H1 (cell line): ENCODE results near the gene RPS6KA6. TPM values are rescaled to one million over a fixed set of nuclear protein-coding genes. Genes with fewer than 3 reads are reported as not detected.

Source experiments
- CTCF ChIA-PET: fragments of 300-600 bp; sonication (Branson Sonifier 250); formaldehyde crosslinking; loops from one replicate; lab custom pipeline; 2021; ENCODE audit not compliant: partially characterized antibody; lab: Charles Lee
- POLR2A ChIA-PET: fragments of 300-600 bp; sonication (Branson Sonifier 250); formaldehyde crosslinking; loops from one replicate; lab custom pipeline; 2021; ENCODE audit warnings: inconsistent platforms; ENCODE audit not compliant: partially characterized antibody; lab: Charles Lee
- DNase-seq, 2 experiments: peaks; one replicate each; pipeline versions ENCODE4 v3.0.0 to v3.0.0-alpha.2; 2010 to 2022; ENCODE audit warnings: low spot score in 2 of 2, low read depth in 1 of 2, mixed read lengths in 1 of 2
- FAIRE-seq: peaks from 2 replicates; lab custom pipeline; 2011; peaks lifted over from hg19 to GRCh38; lab: Jason Lieb, UNC
- H2AFZ ChIP-seq: 2 replicates; pipeline ENCODE4 v1.8.1; 2012; ENCODE audit warnings: low read length, inconsistent platforms
- H2AK5ac ChIP-seq: 2 replicates; pipeline ENCODE4 v1.6.1; 2013; ENCODE audit warnings: low read depth, low read length
- H2BK120ac ChIP-seq: replicated peaks from 2 replicates; pipeline ENCODE3; 2013; ENCODE audit warnings: low read depth, low read length, inconsistent platforms
- H2BK12ac ChIP-seq: 2 replicates; pipeline ENCODE4 v1.6.1; 2013; ENCODE audit warnings: low read depth, low read length
- H2BK15ac ChIP-seq: 2 replicates; pipeline ENCODE4 v1.6.1; 2013; ENCODE audit warnings: low read length
- H2BK20ac ChIP-seq: 2 replicates; pipeline ENCODE4 v1.6.1; 2013; ENCODE audit warnings: low read length
- H2BK5ac ChIP-seq: 2 replicates; pipeline ENCODE4 v1.6.1; 2013; ENCODE audit warnings: low read depth, low read length
- H3K14ac ChIP-seq: 2 replicates; pipeline ENCODE4 v1.6.1; 2013; ENCODE audit warnings: inconsistent platforms; ENCODE audit not compliant: insufficient read length
- H3K18ac ChIP-seq: 2 replicates; pipeline ENCODE4 v1.6.1; 2013; ENCODE audit warnings: low read length; ENCODE audit errors: extremely low read depth
- H3K23ac ChIP-seq: 2 replicates; pipeline ENCODE4 v1.6.1; 2013; ENCODE audit warnings: inconsistent platforms; ENCODE audit not compliant: insufficient read length
- H3K23me2 ChIP-seq: 2 replicates; pipeline ENCODE4 v1.6.1; 2013; ENCODE audit warnings: low read depth, low read length
- H3K27ac ChIP-seq: 2 replicates; pipeline ENCODE4 v1.6.1; 2011; ENCODE audit warnings: low read depth, low read length, inconsistent platforms
- H3K27me3 ChIP-seq, 4 experiments: replicated peaks in 1 of 4; 1 replicate in 1 of 4; 2 replicates in 3 of 4; pipeline versions ENCODE4 v1.6.1 to v1.8.1; 2011 to 2013; ENCODE audit warnings: low read length in 3 of 4, mild to moderate bottlenecking in 3 of 4, inconsistent platforms in 2 of 4, mixed read lengths in 2 of 4, moderate library complexity in 1 of 4; ENCODE audit not compliant: control insufficient read depth in 3 of 4, insufficient read depth in 3 of 4; ENCODE audit errors: extremely low read depth in 1 of 4
- H3K36me3 ChIP-seq, 4 experiments: 2 replicates each; pipeline versions ENCODE4 v1.6.1 to v1.8.1; 2011 to 2013; ENCODE audit warnings: mild to moderate bottlenecking in 4 of 4, low read length in 3 of 4, moderate library complexity in 2 of 4, control low read depth in 1 of 4, inconsistent platforms in 1 of 4; ENCODE audit not compliant: insufficient read depth in 4 of 4, control insufficient read depth in 2 of 4
- H3K4ac ChIP-seq: replicated peaks from 2 replicates; pipeline ENCODE3; 2013; ENCODE audit warnings: low read length, low read depth, mixed read lengths, inconsistent platforms; ENCODE audit not compliant: insufficient read length
- H3K4me1 ChIP-seq, 4 experiments: replicated peaks in 1 of 4; 1 replicate in 1 of 4; 2 replicates in 3 of 4; pipeline versions ENCODE4 v1.6.1 to v1.8.1; 2011 to 2013; ENCODE audit warnings: low read length in 3 of 4, inconsistent platforms in 2 of 4, mixed read lengths in 1 of 4; ENCODE audit not compliant: insufficient read depth in 4 of 4, control insufficient read depth in 3 of 4
- H3K4me2 ChIP-seq, 2 experiments: 2 replicates each; pipeline versions ENCODE4 v1.6.1 to v1.8.1; 2011 to 2013; ENCODE audit warnings: low read depth in 2 of 2, low read length in 2 of 2, control low read depth in 1 of 2, inconsistent platforms in 1 of 2, mild to moderate bottlenecking in 1 of 2; ENCODE audit not compliant: insufficient read depth in 1 of 2
- H3K4me3 ChIP-seq, 4 experiments: fragments of 200-600, 300-600 bp in 1 of 4; sonication (generic), shearing (Covaris generic), sonication (Bioruptor Twin) in 1 of 4; 2 replicates each; pipeline versions ENCODE4 v1.5.1 to v1.8.1; 2011 to 2016; ENCODE audit warnings: low read length in 4 of 4, low read depth in 3 of 4, control low read depth in 2 of 4, inconsistent platforms in 2 of 4, mild to moderate bottlenecking in 2 of 4, mixed read lengths in 1 of 4, moderate library complexity in 1 of 4; ENCODE audit not compliant: insufficient read depth in 2 of 4; ENCODE audit errors: extremely low read depth in 1 of 4
- H3K56ac ChIP-seq: replicated peaks from 2 replicates; pipeline ENCODE3; 2013; ENCODE audit warnings: low read depth, mild to moderate bottlenecking, mixed read lengths, low read length, inconsistent platforms; ENCODE audit not compliant: insufficient read length
- H3K79me1 ChIP-seq: 2 replicates; pipeline ENCODE4 v1.6.1; 2013; ENCODE audit warnings: low read depth, low read length, control low read depth
- H3K79me2 ChIP-seq, 2 experiments: 2 replicates each; pipeline versions ENCODE4 v1.6.1 to v1.8.1; 2012 to 2013; ENCODE audit warnings: low read length in 2 of 2, mild to moderate bottlenecking in 2 of 2, inconsistent platforms in 1 of 2; ENCODE audit not compliant: insufficient read depth in 2 of 2, control insufficient read depth in 1 of 2
- H3K9ac ChIP-seq, 4 experiments: replicated peaks in 1 of 4; 1 replicate in 1 of 4; 2 replicates in 3 of 4; pipeline versions ENCODE4 v1.6.1 to v1.8.1; 2011 to 2013; ENCODE audit warnings: low read depth in 3 of 4, low read length in 3 of 4, control low read depth in 2 of 4, mild to moderate bottlenecking in 2 of 4, moderate library complexity in 2 of 4, inconsistent platforms in 1 of 4; ENCODE audit errors: extremely low read depth in 1 of 4
- H3K9me3 ChIP-seq, 2 experiments: 2 replicates each; pipeline versions ENCODE4 v1.6.1 to v1.8.1; 2012 to 2013; ENCODE audit warnings: mild to moderate bottlenecking in 2 of 2, moderate library complexity in 2 of 2, control low read depth in 1 of 2, inconsistent platforms in 1 of 2, low read depth in 1 of 2, low read length in 1 of 2, mixed read lengths in 1 of 2; ENCODE audit not compliant: insufficient read depth in 2 of 2
- H4K20me1 ChIP-seq, 2 experiments: replicated peaks in 1 of 2; 2 replicates each; pipeline versions ENCODE3 to v1.8.1; 2011 to 2013; ENCODE audit warnings: inconsistent platforms in 2 of 2, low read length in 2 of 2, mild to moderate bottlenecking in 1 of 2; ENCODE audit not compliant: insufficient read depth in 2 of 2, control insufficient read depth in 1 of 2
- H4K5ac ChIP-seq: 2 replicates; pipeline ENCODE4 v1.6.1; 2013; ENCODE audit warnings: low read length, low read depth, mixed read lengths, inconsistent platforms; ENCODE audit not compliant: insufficient read length
- H4K8ac ChIP-seq: 2 replicates; pipeline ENCODE4 v1.8.0; 2013; ENCODE audit warnings: mild to moderate bottlenecking, moderate library complexity, low read length, inconsistent platforms; ENCODE audit not compliant: insufficient read depth; ENCODE audit errors: extremely low read depth
- H4K91ac ChIP-seq: replicated peaks from 2 replicates; pipeline ENCODE3; 2013; ENCODE audit warnings: low read length, mixed read lengths, inconsistent platforms; ENCODE audit not compliant: insufficient read length
- CTCF ChIP-seq, 3 experiments: IDR thresholded peaks; 1 replicate in 2 of 3; 2 replicates in 1 of 3; pipeline versions ENCODE4 v1.5.1 to v1.6.1; 2011; ENCODE audit warnings: low read length in 3 of 3, mild to moderate bottlenecking in 3 of 3, inconsistent platforms in 2 of 3, low read depth in 1 of 3, moderate library complexity in 1 of 3; ENCODE audit not compliant: insufficient read depth in 1 of 3; ENCODE audit errors: control extremely low read depth in 1 of 3
- EP300 ChIP-seq, 2 experiments: IDR thresholded peaks; 1 replicate in 1 of 2; 2 replicates in 1 of 2; pipeline ENCODE4 v1.6.1; 2011 to 2012; ENCODE audit warnings: low read depth in 2 of 2, low read length in 2 of 2, mild to moderate bottlenecking in 2 of 2, borderline replicate concordance in 1 of 2, inconsistent platforms in 1 of 2, moderate library complexity in 1 of 2
- EZH2 ChIP-seq: fragments of 200-600 bp; sonication (generic); IDR thresholded peaks from 2 replicates; pipeline ENCODE4 v1.7.1; 2012; ENCODE audit warnings: low read depth, mild to moderate bottlenecking, moderate library complexity, low read length, inconsistent platforms; ENCODE audit not compliant: severe bottlenecking
- RAD21 ChIP-seq, 2 experiments: IDR thresholded peaks in 1 of 2; conservative IDR thresholded peaks in 1 of 2; 2 replicates each; pipeline ENCODE4 v1.6.1; 2011; ENCODE audit warnings: low read depth in 2 of 2, low read length in 2 of 2, improper control_type of control experiment in 1 of 2, inconsistent platforms in 1 of 2, mild to moderate bottlenecking in 1 of 2, moderate library complexity in 1 of 2
- SIN3A ChIP-seq, 2 experiments: IDR thresholded peaks in 1 of 2; conservative IDR thresholded peaks in 1 of 2; 2 replicates each; pipeline ENCODE4 v1.6.1; 2011 to 2012; ENCODE audit warnings: low read length in 2 of 2, improper control_type of control experiment in 1 of 2, low read depth in 1 of 2, mild to moderate bottlenecking in 1 of 2
- SP1 ChIP-seq: IDR thresholded peaks from 2 replicates; pipeline ENCODE4 v1.6.1; 2011; ENCODE audit warnings: low read depth, low read length
- SP2 ChIP-seq: IDR thresholded peaks from 2 replicates; pipeline ENCODE4 v1.6.1; 2012; ENCODE audit warnings: mild to moderate bottlenecking, low read length, inconsistent platforms
- TAF1 ChIP-seq: IDR thresholded peaks from 2 replicates; pipeline ENCODE4 v1.6.1; 2011; ENCODE audit warnings: mild to moderate bottlenecking, low read depth, low read length
- TEAD4 ChIP-seq: IDR thresholded peaks from 2 replicates; pipeline ENCODE4 v1.6.1; 2012; ENCODE audit warnings: low read depth, low read length, inconsistent platforms, mixed read lengths
- YY1 ChIP-seq: IDR thresholded peaks from 2 replicates; pipeline ENCODE4 v1.6.1; 2011; ENCODE audit warnings: low read depth, mild to moderate bottlenecking, low read length
- WGBS, 2 experiments: shearing (Covaris generic) in 1 of 2; methylation state at CpG; one replicate each; pipeline versions ENCODE4 v1.1.6 to v1.1.7; 2013 to 2015; ENCODE audit warnings: low lambda C conversion rate in 2 of 2, mixed read lengths in 2 of 2, inconsistent platforms in 1 of 2, low coverage in 1 of 2, missing lambda C conversion rate in 1 of 2; ENCODE audit not compliant: insufficient replicate concordance in 2 of 2, insufficient coverage in 1 of 2, insufficient read length in 1 of 2; ENCODE audit errors: extremely low coverage in 1 of 2, missing lambda C conversion rate in 1 of 2; 5-methylcytosine and 5-hydroxymethylcytosine counted together
- polyA plus RNA-seq, 7 experiments: library from polyadenylated mRNA; depleted of rRNA in 3 of 7; stranded (reverse) in 5 of 7; unstranded in 2 of 7; fragments of >200 nt in 5 of 7; fragments of 200-250 nt in 2 of 7; gene quantifications; 1 replicate in 5 of 7; 2 replicates in 1 of 7; 4 replicates in 1 of 7; pipeline versions ENCODE4 v1.2.1 to v1.2.3, GENCODE V29; 2011 to 2013; ENCODE audit warnings: missing spikeins in 2 of 7, mixed read lengths in 2 of 7
- total RNA-seq: library from RNA; stranded (reverse); fragmentation: NEBNext Ultra II Directional; extraction: Animal tissue kit (Norgen Biotek cat#: 25700); gene quantifications from 2 replicates; pipeline ENCODE4 v1.2.1, GENCODE V29; 2021

Gene RPS6KA6
- total and polyA plus RNA-seq, 2 of the 8 experiments (the other 6 are each of a cell fraction or from before 2014, with no cell fraction given): 3.5 to 14.6 TPM

GRCh38 chrX:84218726-84219125 lies 30.7 kb upstream of the RPS6KA6 start:
- H4K8ac ChIP-seq: no peak overlapping the region
- FAIRE-seq: no peak
- H3K4me3 ChIP-seq: no peak overlapping the region
- H3K23ac ChIP-seq: no peak overlapping the region
- H3K79me2 ChIP-seq: no peaks in the 10 kb centered on the region
- WGBS, 2 experiments: 86% methylated on average over 1 of the region's 1 CpG; no CpG with 5 or more reads in 1 of the 2 experiments
- POLR2A ChIA-PET: no interaction called here
- peaks cover 0 to 2% (median 0%) of the 10 kb centered on the region in 4 experiments; a peak in 2 of 7 replicates for H3K4me1 ChIP-seq
- H4K91ac ChIP-seq: no peak overlapping the region
- no peak overlapping the region for H2BK120ac ChIP-seq
- H3K79me1 ChIP-seq: no peaks in the 10 kb centered on the region
- no peak overlapping the region for H3K56ac ChIP-seq
- no peak overlapping the region for H3K9ac ChIP-seq
- no peak overlapping the region for H3K4ac ChIP-seq
- no peak overlapping the region for H2BK15ac ChIP-seq
- H2BK20ac ChIP-seq: no peak overlapping the region
- TF ChIP-seq EZH2: no peak
- TF ChIP-seq RAD21 (IDR thresholded peaks at IDR 0.05 in 1 of 2, conservative IDR thresholded peaks at IDR 0.05 in 1 of 2; ENCODE audit: low read depth in 2 of 2, low read length in 2 of 2): no peak
- no peak for TF ChIP-seq SP1
- TF ChIP-seq YY1: no peak
- TF ChIP-seq SIN3A (conservative IDR thresholded peaks at IDR 0.05 in 1 of 2, IDR thresholded peaks at IDR 0.05 in 1 of 2; ENCODE audit: low read depth in 1 of 2, low read length in 2 of 2): no peak
- TF ChIP-seq TEAD4: no peak
- TF ChIP-seq TAF1: no peak
- TF ChIP-seq SP2: no peak
- no peak for TF ChIP-seq EP300 (IDR thresholded peaks at IDR 0.05; ENCODE audit: borderline replicate concordance in 1 of 2, low read depth in 2 of 2, low read length in 2 of 2)
- no peak for TF ChIP-seq CTCF (IDR thresholded peaks at IDR 0.05; ENCODE audit: control extremely low read depth in 1 of 3, insufficient read depth in 1 of 3, low read depth in 1 of 3, low read length in 3 of 3)
- no peaks in the 10 kb centered on the region for H3K36me3 ChIP-seq
- no peak overlapping the region for H2BK12ac ChIP-seq
- H3K14ac ChIP-seq: no peak overlapping the region
- CTCF ChIA-PET: no interaction called here
- no peaks in the 10 kb centered on the region for H3K9me3 ChIP-seq
- no peaks in the 10 kb centered on the region for H3K27me3 ChIP-seq
- H3K27ac ChIP-seq: no peak overlapping the region
- no peak for DNase-seq
- H3K18ac ChIP-seq: no peak overlapping the region
- H2AFZ ChIP-seq: no peak overlapping the region
- H4K20me1 ChIP-seq: no peaks in the 10 kb centered on the region
- H2AK5ac ChIP-seq: no peak overlapping the region
- H3K23me2 ChIP-seq: no peaks in the 10 kb centered on the region
- no peak overlapping the region for H3K4me2 ChIP-seq
- no peak overlapping the region for H2BK5ac ChIP-seq
- no peak overlapping the region for H4K5ac ChIP-seq
